Dermis blood vessel endothelial cell (primary cell): Measurements from ENCODE around the gene SNIP1. TPM values are rescaled to one million over a fixed set of nuclear protein-coding genes. Genes with fewer than 3 reads are reported as not detected.
A peak's percentile ranks its signal among the peaks of the same experiment; 100 is the strongest.
"Not testable (repeated sequence)": the region's sequence is repeated elsewhere in the genome, so short reads cannot be mapped to it uniquely, and the experiment has no call there.

Experiments
- DNase-seq: peaks from one replicate; pipeline ENCODE4 v3.0.0; 2010
- total RNA-seq: library from RNA; depleted of rRNA; stranded (reverse); fragments of >200 nt; gene quantifications from 2 replicates; pipeline ENCODE4 v1.2.3, GENCODE V29; 2014

Gene SNIP1
- total RNA-seq, 1 donor from 2014 or later: 25.7 TPM

DNA sequence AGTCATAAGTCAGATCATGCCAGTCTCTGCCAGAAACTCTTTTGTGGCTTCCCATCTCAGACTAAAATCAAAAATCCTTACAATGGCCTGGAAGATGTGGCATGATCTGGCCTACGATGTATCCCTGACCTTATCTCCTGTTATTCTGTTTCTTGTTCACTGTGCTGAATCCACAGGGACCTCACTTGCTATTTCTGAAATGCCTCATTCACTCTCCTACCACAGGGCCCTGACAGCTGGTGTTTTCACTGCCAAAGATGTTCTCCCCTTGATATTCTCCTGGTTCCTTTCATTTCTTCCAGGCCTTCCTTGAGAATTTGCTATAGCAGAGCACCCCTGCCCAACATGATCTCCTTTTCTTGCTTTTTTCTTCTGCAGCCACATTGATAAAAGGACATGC lies 4.3 kb upstream of the SNIP1 start:
- DNase-seq: no peak

DNA sequence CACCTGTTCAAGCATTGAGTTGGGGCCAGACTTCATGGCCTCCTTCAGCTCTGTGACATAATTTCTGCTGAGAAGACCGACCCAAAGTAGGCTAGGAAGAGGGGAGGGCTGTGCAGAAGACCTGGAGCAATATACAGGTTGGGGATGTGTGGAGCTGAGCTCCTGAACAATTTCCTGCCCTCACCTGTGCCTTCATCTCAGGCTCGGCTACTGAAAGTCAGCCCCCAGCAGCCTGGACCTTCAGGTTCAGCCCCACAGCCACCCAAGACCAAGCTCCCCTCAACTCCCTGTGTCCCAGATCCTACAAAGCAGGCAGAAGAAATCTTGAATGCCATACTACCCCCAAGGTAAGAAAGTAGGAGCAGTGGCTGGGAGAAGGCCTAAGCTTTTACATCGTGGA lies 3.3 kb upstream of the SNIP1 start:
- no peak for DNase-seq

DNA sequence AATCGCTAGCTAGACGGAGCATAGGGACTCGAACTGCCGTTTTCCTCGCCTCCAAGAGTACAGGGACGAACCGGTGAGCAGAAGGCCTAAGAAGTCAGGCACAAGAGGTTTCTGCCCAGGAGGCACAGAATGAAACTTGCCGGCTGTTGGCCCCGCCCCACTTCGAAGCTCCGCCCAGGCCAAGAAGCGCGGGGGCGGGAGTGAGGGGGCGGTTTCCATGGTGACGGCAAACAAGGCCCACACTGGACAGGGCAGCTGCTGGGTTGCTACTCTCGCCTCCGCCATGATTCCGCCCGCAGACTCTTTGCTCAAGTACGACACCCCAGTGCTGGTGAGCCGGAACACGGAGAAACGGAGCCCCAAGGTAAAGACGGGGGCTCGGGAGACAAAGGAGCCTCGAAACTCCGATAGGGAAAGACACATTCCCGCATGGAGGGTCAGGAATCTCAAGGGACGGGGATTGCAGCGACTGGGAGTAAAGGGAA lies 2.7 kb upstream of the SNIP1 start, which contains the start of gene DNALI1:
DNALI1 (plus strand) TSS at position 229 of the 485 bp plus-strand sequence; CDS start at position 284, 55 bp downstream.
- peak; percentile 96 for DNase-seq

DNA sequence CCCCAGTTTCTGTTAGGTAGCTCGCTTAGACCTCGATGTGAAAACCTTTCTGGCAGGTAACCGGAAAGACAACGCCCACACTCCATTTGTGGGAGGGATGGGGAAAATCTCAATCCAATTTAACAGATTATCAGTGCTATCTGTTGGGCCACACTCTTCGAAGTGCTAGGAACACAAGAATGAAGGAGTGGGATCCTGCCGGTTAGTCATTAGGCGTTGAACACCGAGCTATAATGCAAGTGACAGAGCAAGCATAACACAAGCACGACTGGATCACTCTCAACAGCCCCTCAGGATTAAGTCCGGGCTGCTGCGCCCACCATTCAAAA lies 531 bp downstream of the SNIP1 start:
- DNase-seq: no peak

DNA sequence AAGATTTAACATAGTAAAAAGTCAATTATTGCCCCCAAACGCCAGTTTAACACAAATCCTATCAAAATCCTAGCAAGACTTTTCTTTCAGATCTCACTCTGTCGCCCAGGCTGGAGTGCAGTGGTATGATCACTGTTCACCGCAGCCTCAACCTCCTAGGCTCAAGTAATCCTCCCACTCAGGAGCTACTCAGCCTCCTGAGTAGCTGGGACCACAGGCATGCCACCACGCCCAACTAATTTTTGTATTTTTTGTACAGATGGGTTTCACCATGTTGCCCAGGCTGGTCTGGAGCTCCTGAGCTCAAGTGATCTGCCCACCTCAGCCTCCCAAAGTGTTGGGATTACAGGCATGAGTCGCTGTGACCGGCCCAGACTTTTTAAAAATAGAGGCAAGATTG lies 4.8 kb downstream of the SNIP1 start:
- no peak for DNase-seq

DNA sequence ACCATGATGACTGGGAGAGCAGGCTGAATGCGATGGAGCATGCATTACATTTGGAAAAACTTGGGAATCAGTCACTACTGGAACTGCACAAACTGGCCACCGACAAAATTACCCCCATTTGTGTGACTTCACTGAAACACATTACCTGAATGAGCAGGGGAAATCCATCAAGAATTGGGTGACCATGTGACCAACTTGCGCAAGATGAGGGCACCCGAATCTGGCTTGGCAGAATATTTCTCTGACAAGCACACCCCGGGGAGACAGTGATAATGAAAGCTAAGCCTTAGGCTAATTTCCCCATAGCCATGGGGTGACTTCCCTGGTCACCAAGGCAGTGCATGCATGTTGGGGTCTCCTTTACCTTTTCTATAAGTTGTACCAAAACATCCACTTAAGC lies 9.1 kb downstream of the SNIP1 start:
- DNase-seq: no peak

DNA sequence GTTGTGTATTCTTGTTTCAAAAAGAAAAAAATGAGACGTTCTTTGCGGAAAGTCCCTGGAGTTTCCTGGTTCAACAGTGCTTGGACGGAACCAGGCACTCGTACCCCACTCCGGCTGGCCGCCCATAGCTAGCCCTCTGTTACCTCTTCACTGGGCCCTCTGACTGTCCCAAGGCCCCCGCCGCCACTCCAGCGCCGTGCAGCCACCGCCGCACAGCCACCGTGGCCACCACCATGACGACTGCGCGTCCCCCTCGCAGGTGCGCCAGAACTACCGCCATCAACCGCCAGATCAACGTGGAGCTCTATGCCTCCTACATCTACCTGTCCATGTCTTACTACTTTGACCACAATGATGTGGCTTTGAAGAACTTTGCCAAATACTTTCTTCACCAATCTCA lies 9.6 kb downstream of the SNIP1 start:
- no peak for DNase-seq

DNA sequence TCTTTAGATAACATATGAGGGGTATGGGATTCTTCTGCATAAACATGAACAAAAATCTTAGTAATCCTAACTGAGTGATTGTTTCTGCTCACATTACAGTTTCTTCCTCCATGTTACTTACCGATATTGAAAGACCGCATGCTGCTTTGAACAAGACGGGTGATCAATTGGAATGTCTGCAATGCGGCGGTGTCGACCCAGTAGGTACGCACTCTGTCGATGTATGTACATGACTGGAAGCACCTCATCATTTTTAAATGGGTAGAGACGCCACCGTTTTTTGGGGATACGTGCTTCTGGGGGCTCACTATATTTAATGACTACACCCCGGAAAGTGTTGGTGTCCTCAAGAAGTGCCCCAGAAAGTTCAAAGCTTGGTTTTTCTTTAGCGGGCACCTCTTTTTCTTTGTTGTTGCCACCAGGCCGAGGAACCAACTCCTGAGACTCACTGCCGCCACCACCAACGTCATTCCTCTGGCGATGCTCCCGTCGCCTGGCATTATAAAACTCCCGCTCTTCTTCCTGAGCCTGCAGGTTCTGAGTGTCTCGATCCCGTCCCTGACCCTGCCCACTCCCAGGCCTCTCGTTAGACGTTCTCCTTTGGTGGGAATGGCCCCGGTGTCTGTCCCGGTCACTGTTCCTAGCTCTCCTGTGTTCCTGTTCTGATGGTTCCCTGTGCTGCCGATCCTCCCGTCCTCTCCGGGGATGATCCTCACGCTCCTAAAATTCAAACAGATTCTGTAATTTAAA lies 13.9 kb downstream of the SNIP1 start:
- DNase-seq: no peak

DNA sequence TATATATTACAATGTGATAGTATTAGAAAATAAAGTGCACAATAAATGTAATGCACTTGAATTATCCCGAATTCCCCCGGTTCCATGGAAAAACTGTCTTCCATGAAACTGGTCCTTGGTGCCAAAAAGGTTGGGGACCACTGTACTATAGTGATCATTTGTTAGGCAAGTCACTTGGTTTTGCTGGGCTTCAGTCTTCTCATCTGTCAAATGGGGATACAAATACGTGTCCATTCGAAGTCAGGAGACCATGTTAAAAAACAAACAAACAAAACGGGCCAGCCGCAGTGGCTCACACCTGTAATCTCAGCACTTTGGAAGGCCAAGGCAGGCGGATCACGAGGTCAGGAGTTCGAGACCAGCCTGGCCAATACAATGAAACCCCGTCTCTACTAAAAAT lies 14.9 kb downstream of the SNIP1 start:
- DNase-seq: not testable (repeated sequence)

DNA sequence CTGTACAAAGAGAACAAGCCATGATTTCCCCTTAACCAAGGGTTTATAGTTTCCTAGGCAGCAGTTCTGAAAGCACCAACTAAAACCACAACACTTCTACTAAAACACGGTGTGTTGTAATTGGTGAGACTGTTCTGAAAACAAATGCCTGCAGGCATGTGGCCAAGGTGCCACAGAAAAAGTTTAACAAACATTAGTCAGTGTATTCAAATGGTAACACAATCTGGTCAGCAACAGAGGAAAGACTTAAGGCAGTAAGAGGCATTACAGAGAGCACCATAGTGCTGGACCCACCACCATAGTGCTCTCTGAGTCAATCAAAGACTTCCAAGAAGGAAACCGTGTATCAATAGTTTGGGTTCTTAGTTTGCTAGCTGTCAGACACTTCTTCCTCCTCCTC lies 16.7 kb downstream of the SNIP1 start:
- peak; percentile 8 for DNase-seq

DNA sequence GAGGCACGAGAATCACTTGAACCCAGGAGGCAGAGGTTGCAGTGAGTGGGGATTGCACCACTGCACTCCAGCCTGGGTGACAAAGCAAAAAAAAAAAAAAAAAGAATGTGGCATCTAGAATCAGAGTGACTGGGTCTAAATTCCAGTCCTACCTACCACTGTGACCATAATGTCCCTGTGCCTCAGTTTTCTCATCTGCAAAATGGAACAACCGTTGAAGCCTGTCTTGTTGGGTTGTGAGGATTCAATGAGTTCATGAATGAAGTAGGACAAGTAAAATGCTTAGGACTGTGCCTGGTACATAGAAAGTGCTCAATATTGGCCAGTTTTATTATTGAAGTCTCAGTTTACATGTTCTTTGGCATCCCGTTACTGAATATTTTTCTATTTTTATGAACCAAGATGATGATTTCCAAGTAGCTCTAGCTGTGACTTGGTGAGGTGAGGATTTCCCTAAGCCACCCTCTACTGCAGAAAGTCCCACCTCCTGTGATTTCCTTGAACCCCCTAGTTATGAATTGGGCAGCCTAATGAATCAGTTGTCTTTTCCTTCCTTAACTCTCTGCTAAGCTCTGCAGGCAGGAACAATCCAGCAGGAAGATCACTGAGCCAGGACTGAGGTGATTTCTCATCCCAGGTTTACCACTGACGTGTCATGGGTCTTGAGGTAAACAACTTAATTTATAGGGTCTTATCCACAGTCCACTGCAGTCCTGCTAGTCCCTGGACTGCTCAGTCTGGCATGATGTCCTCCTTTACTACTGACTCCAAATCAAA lies 20.6 kb downstream of the SNIP1 start:
- peak; percentile 28 for DNase-seq

DNA sequence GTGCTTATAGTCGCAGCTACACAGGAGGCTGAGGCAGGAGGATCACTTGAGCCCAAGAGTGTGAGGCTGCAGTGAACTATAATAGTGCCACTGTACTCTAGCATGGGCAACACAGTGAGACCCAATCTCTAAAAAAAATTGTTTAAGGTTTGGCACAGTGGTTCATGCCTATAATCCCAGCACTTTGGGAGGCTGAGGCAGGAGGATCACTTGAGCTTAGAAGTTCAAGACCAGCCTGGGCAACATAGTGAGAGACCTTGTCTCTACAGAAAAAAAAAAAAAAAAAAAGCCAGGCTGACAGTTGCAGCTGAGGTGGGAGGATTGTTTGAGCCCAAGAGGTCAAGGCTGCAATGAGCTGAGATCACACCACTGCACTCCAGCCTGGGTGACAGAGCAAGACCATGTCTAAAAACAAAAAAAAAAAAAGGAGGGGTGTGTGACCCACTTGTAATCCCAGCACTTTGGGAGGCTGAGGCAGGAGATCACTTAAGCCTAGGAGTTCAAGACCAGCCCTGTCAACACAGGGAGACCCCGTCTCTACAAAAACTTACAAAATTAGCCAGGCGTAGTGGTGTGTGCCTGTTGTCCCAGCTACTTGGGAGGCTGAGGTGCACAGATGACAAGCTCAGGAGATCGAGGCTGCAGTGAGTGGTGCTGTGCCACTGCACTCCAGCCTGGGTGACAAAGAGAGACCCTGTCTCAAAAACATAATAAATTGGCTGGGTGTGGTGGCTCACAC lies 21.5 kb downstream of the SNIP1 start:
- not testable (repeated sequence) for DNase-seq

DNA sequence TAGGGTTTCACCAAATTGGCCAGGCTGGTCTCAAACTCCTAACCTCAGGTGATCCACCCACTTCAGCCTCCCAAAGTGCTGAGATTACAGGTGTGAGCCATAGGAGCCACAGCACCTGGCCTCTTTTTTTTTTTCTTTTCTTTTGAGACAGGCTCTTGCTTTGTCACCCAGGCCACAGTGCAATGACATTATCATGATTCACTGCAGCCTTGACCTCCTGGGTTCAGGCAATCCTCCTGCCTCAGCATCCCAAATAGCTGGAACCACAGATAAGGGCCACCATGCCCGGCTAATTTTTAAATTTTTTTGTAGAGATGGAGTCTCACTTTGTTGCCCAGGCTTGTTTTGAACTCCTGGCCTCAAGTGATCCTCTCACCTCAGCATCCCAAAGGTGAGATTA lies 24.2 kb downstream of the SNIP1 start:
- not testable (repeated sequence) for DNase-seq

DNA sequence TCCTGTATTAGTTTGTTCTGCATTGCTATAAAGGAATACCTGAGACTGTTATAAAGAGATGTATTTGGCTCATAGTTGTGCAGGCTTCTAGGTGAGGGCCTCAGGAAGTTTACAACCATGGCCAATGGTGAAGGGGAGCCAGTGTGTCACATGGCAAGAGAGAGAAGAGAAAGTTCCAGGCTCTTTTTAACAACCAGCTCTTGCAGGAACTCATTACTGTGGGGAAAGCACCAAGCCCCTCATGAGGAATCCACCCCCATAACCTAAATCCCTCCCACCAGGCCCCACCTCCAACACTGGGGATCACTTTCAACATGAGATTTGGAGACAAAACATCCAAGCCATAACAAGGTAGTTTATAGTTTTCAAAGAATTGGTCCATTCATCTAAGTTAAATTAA lies 34.5 kb downstream of the SNIP1 start:
- DNase-seq: no peak

DNA sequence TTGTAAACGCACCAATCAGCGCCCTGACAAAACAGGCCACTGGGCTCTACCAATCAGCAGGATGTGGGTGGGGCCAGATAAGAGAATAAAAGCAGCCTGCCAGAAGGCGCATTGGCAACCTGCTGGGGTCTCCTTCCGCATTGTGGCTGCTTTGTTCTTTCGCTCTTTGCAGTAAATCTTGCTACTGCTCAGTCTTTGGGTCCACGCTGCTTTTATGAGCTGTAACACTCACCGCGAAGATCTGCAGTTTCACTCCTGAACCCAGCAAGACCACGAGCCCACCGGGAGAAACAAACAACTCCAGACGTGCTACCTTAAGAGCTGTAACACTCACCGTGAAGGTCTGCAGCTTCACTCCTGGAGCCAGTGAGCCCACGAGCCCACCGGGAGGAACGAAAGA lies 35.2 kb downstream of the SNIP1 start:
- DNase-seq: not testable (repeated sequence)

DNA sequence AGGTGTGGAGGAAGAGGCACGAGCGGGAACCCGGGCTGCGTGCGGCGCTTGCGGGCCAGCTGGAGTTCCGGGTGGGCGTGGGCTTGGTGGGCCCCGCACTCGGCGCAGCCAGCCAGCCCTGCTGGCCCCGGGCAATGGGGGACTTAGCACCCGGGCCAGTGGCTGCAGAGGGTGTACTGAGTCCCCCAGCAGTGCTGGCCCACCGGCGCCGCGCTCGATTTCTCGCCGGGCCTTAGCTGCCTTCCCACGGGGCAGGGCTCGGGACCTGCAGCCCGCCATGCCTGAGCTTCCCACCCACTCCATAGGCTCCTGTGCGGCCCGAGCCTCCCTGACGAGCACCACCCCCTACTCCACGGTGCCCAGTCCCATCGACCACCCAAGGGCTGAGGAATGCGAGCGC lies 35.9 kb downstream of the SNIP1 start:
- not testable (repeated sequence) for DNase-seq

DNA sequence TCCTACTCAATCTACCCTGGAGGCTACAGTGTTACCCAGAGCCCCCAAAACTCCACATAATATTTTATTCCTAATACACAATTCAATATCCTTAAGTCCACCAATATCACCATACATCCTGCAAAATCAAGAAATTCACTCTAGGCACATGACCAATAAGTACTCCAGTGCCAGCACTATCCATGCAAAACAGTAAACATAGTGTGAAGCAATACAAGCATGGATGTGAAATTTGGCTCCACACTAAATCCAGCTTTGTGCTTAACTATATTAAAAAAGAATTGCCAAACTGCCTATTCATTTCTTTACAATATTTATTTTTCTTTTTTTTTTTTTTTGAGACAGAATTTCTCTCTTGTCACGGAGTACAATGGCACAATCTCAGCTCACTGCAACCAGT lies 36.5 kb downstream of the SNIP1 start:
- no peak for DNase-seq

DNA sequence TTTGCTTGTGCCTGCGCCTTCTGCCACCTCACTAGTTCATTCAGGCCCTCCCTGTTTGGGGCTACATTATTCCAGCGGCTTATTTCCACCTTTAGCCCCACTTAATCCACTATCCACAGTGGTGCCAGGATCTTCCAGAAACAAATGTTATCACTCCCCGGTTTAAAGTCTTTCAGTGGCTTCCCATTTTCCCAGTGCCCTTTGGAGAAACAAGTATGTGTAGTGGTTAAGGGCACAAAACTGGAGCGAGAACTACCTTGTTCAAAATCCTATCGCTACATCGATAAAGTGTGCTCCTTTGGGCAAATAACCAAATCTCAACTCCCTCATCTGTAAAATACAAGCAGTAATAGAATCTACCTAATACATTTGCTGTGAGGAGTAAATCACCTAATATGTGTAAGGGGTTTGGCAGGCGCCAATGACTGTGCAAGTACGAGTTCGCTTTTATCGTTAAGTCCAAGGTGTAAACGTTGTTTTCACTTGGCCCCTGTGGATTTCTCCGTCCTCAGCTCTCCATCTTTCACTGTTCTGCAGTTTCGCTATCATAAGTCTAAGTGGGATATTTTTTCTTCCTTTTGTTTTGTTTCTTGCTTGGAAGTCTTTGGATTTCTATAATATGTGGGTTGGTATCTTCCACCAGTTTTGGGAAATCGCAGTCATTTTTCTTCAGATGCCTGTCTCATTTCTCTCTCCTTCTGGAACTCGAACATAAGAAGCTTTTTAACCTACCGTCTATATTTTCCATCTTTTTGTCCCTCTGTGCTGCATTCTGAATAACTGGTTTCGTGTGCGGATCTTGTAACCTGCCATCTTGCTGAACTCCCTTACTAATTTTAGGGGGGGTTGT lies 38.7 kb downstream of the SNIP1 start:
- no peak for DNase-seq

DNA sequence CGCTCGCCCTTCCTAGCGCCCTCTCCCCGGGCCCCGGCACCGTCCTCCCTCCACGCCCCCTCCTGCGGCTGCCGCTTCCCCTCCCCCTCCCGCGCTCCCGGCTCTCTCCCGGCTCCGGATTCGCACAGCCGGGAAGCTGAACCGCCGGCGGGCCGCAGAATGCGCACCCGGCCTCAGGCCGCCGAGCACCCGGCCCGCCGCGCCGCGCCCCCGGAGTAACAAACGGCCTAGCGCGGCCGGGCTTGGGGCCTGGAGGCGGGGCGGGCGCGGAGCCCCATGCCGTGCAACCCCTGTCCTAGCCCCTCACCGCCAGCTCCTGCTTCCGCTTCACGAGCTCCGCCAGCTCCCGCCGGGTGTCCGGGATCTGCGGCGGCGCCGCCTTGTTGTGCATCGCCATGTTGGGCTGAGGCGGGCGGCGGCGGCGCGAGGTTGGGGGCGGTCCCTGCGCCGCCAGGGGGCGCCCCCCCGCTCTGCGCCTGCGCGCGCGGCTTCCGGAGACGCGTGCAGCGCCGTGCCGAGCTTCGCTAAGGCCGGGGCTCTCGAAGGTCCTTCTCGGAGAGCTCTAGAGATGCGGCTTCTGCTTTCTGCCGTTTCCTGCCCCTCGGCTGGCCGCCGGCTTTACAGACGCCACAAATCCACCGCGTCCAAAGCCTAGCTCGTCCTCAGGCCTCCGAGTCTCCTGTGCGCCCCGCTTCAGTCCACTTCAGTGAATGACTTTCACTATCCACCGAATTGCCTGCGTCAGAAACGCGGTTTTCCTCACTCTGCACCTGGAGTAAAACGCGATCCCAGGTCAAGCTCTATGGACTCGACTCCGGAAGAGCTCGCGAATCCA lies 39.5 kb downstream of the SNIP1 start, which contains the start of gene MEAF6:
MEAF6 (minus strand) TSS at position 417 of the 835 bp plus-strand sequence; CDS start at position 397, 20 bp downstream.
- peak; percentile 88 for DNase-seq

DNA sequence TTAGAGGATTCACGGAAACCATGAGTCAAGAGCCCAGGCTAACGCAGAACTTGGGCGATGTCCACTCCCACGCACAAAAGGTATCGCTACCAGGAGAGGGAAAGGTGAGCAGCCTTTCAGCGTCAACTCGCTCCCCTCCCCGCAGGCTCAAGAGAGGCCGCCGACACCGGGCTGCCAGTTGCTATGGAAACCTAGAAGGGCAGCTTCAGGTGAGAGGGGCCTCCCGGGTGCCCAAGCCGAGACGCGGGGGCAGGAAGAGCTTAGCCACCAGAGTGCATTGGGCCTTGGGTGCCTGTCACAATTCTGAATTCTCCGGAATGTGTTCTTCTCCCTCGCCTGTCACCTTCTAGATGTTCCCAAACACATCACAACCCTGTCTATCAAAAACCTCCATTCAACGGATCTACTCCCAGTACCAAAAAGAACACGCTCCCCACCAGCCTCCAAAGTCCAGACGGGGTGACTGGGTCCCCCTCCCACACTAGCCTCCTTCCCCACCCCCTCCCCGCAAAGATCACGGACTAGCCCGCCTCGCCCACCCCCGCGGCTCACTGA lies 40.2 kb downstream of the SNIP1 start:
- peak; percentile 39 for DNase-seq

DNA sequence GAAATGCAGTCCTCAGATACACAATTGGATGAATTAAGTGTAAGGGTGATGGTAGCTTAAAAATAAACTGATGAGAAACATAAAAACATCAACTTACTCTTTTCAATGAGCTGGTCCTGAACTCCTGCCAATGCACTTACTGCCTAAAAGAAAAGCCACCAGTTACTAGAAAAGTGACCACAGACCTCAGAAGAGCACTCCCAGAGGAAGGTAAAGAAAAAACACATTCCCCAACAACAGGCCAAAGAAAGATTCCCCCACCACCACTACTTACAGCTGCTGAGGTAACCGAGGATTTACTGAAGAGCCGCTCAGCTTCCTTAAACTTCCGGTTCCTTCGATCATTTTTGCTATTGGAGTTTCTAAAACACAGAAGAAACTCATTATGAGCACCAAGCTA lies 44.9 kb downstream of the SNIP1 start:
- DNase-seq: peak; percentile 21
